Nephron (organoid): ENCODE data around the gene ATP13A2.
"Not testable (repeated sequence)": the region's sequence is repeated elsewhere in the genome, so short reads cannot be mapped to it uniquely, and the experiment has no call there.

Experiments used
- H3K27ac Mint-ChIP-seq, 3 experiments: 2 replicates each; pipeline ENCODE4 v1.8.0; 2020; ENCODE audit warnings: mixed read lengths in 3 of 3, mild to moderate bottlenecking in 2 of 3, moderate library complexity in 1 of 3
- H3K27me3 Mint-ChIP-seq: 2 replicates; pipeline ENCODE4 v1.8.0; 2021; ENCODE audit warnings: low read depth, mild to moderate bottlenecking, moderate library complexity, mixed read lengths
- H3K36me3 Mint-ChIP-seq: 2 replicates; pipeline ENCODE4 v1.8.0; 2020; ENCODE audit warnings: low read depth, mixed read lengths
- H3K4me1 Mint-ChIP-seq: 2 replicates; pipeline ENCODE4 v1.8.0; 2020; ENCODE audit warnings: mixed read lengths
- H3K4me3 Mint-ChIP-seq, 3 experiments: 2 replicates each; pipeline ENCODE4 v1.8.0; 2020; ENCODE audit warnings: mild to moderate bottlenecking in 3 of 3, mixed read lengths in 3 of 3, moderate library complexity in 2 of 3
- H3K9me3 Mint-ChIP-seq: 2 replicates; pipeline ENCODE4 v1.8.0; 2020; ENCODE audit warnings: mixed read lengths
- CTCF ChIP-seq, 3 experiments: fragments of 200-600 bp; sonication (generic); IDR thresholded peaks; one replicate each; pipeline ENCODE4 v1.5.0; 2021; ENCODE audit warnings: antibody characterized with exemption in 3 of 3; ENCODE audit not compliant: unreplicated experiment in 3 of 3

The ATP13A2 gene

GRCh38 chr1:16948282-16948891 lies 63.3 kb downstream of the ATP13A2 start:
- H3K27me3 Mint-ChIP-seq, H3K27ac Mint-ChIP-seq, H3K4me3 Mint-ChIP-seq, H3K4me1 Mint-ChIP-seq, H3K9me3 Mint-ChIP-seq, H3K36me3 Mint-ChIP-seq: not testable (repeated sequence)

- H3K36me3 Mint-ChIP-seq: peaks cover 12% of the 10 kb centered on the region
- no peak overlapping the region for H3K4me3 Mint-ChIP-seq
- no peaks in the 10 kb centered on the region for H3K4me1 Mint-ChIP-seq
- H3K27ac Mint-ChIP-seq: no peak overlapping the region
- no peak for TF ChIP-seq CTCF (IDR thresholded peaks at IDR 0.05; ENCODE audit: unreplicated experiment in 3 of 3)
- H3K27me3 Mint-ChIP-seq: no peaks in the 10 kb centered on the region
- no peaks in the 10 kb centered on the region for H3K9me3 Mint-ChIP-seq
These were observed 65.1 kb downstream of the ATP13A2 start for GRCh38 chr1:16946646-16947045.

GRCh38 chr1:16946185-16946584 lies 65.5 kb downstream of the ATP13A2 start:
- H3K36me3 Mint-ChIP-seq: peaks cover 12% of the 10 kb centered on the region
- H3K4me3 Mint-ChIP-seq, H3K4me1 Mint-ChIP-seq, H3K27me3 Mint-ChIP-seq, H3K9me3 Mint-ChIP-seq, H3K27ac Mint-ChIP-seq: not testable (repeated sequence)

GRCh38 chr1:16945512-16945911 lies 66.2 kb downstream of the ATP13A2 start:
- not testable (repeated sequence) for H3K4me1 Mint-ChIP-seq, H3K27ac Mint-ChIP-seq, H3K9me3 Mint-ChIP-seq, H3K4me3 Mint-ChIP-seq, H3K27me3 Mint-ChIP-seq
- peaks cover 12% of the 10 kb centered on the region for H3K36me3 Mint-ChIP-seq

- Mint-ChIP-seq H3K4me3 (no peak overlapping the region), H3K27me3 (no peaks in the 10 kb centered on the region), H3K9me3 (no peaks in the 10 kb centered on the region), H3K36me3 (peaks cover 12% of the 10 kb centered on the region), H3K4me1 (no peaks in the 10 kb centered on the region), H3K27ac (no peak overlapping the region)
- no peak for TF ChIP-seq CTCF (IDR thresholded peaks at IDR 0.05; ENCODE audit: unreplicated experiment in 3 of 3)
These were observed 67.7 kb downstream of the ATP13A2 start for GRCh38 chr1:16944038-16944437.

- H3K4me1 Mint-ChIP-seq, H3K9me3 Mint-ChIP-seq, H3K27me3 Mint-ChIP-seq: not testable (repeated sequence)
- Mint-ChIP-seq H3K4me3 (peak overlapping the region in 2 of 3 experiments; percentile 30 to 42), H3K27ac (peak overlapping the region in 1 of 3 experiments; percentile 37), H3K36me3 (peaks cover 15% of the 10 kb centered on the region)
These were observed 72.1 kb downstream of the ATP13A2 start for GRCh38 chr1:16939386-16940180.

- Mint-ChIP-seq H3K9me3 (no peaks in the 10 kb centered on the region), H3K4me3 (peak overlapping the region in 2 of 3 experiments; percentile 30 to 37)
- TF ChIP-seq CTCF (IDR thresholded peaks at IDR 0.05; ENCODE audit: unreplicated experiment in 3 of 3): no peak
These were observed 73.1 kb downstream of the ATP13A2 start for GRCh38 chr1:16938351-16939321.

GRCh38 chr1:16936580-16936979 lies 75.1 kb downstream of the ATP13A2 start:
- H3K27ac Mint-ChIP-seq, H3K4me3 Mint-ChIP-seq, H3K27me3 Mint-ChIP-seq, H3K9me3 Mint-ChIP-seq, H3K4me1 Mint-ChIP-seq: not testable (repeated sequence)
- peaks cover 13% of the 10 kb centered on the region for H3K36me3 Mint-ChIP-seq

More at GRCh38 chr1:16938351-16939321, 73.1 kb downstream of the ATP13A2 start:
- H3K4me1 Mint-ChIP-seq: no peaks in the 10 kb centered on the region
- H3K36me3 Mint-ChIP-seq: peaks cover 15% of the 10 kb centered on the region
- H3K27ac Mint-ChIP-seq: peak overlapping the region in 1 of 3 experiments; percentile 37
- H3K27me3 Mint-ChIP-seq: no peaks in the 10 kb centered on the region
